HUES6 (cell line): Measurements from ENCODE around the gene VDAC1.
"Not testable (repeated sequence)": the region's sequence is repeated elsewhere in the genome, so short reads cannot be mapped to it uniquely, and the experiment has no call there.

ENCODE experiments used
- H3K27ac ChIP-seq: 2 replicates; pipeline ENCODE4 v1.7.0; 2013; ENCODE audit warnings: low read depth, mild to moderate bottlenecking, low read length, inconsistent platforms
- H3K27me3 ChIP-seq: 2 replicates; pipeline ENCODE4 v1.6.1; 2013; ENCODE audit warnings: low read length; ENCODE audit not compliant: control insufficient read depth, insufficient read depth
- H3K36me3 ChIP-seq: 2 replicates; pipeline ENCODE4 v1.6.1; 2013; ENCODE audit warnings: low read length; ENCODE audit not compliant: control insufficient read depth, insufficient read depth
- H3K4me1 ChIP-seq: 2 replicates; pipeline ENCODE4 v1.6.1; 2013; ENCODE audit warnings: low read length; ENCODE audit not compliant: control insufficient read depth, insufficient read depth
- H3K4me3 ChIP-seq: 2 replicates; pipeline ENCODE4 v1.5.1; 2013; ENCODE audit warnings: low read depth, low read length
- H3K9ac ChIP-seq: one replicate; pipeline ENCODE4 v1.6.1; 2013; ENCODE audit warnings: mild to moderate bottlenecking, low read length
- H3K9me3 ChIP-seq: 2 replicates; pipeline ENCODE4 v1.6.1; 2013; ENCODE audit warnings: low read depth, low read length; ENCODE audit not compliant: control insufficient read depth, insufficient read depth

VDAC1 gene

GRCh38 chr5:133963493-133964128 is 41.2 kb downstream of the VDAC1 start:
- H3K36me3 ChIP-seq, result peaks cover 12% of the 10 kb centered on the region
- no peaks in the 10 kb centered on the region for H3K27me3 ChIP-seq
- H3K27ac ChIP-seq, result no peak overlapping the region
- H3K4me3 ChIP-seq, result no peak overlapping the region
- no peak overlapping the region for H3K9ac ChIP-seq
- H3K9me3 ChIP-seq, result no peaks in the 10 kb centered on the region
- H3K4me1 ChIP-seq, result peaks cover 7% of the 10 kb centered on the region; the same call in 1 of the 2 replicates

DNA sequence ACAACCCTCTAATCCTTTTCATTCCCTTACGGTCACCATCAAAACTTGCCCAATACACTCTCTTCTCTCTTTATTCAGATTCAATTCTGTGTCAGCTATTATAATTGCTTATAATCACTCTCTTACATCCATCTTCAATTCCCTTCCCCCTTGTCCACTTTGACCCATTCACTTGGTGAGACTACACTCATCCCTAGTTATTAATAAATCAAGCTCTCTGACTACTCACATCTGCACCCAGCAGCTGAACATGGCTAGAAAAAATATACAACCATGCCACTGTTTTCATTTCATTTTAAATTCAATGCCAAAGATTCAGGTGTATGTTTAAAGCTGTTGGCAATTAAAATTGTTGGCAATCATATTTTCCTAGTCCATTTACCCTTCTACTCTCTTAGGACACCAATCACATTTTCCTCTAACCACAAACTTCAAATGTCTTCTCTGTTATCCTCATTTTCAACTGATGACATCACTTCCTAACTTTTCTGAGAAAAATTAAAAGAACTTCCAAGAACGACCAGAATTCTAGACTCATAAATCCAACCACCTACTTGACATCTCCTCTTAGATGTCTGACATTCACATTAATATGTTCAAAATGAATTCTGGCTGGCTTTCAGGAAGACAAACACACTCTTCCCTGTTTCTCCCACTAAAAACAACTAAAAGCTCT is 41.8 kb downstream of the VDAC1 start:
- H3K27ac ChIP-seq, result no peak overlapping the region
- peaks cover 7% of the 10 kb centered on the region; the same call in 1 of the 2 replicates for H3K4me1 ChIP-seq
- no peak overlapping the region for H3K4me3 ChIP-seq
- no peaks in the 10 kb centered on the region for H3K27me3 ChIP-seq
- H3K9ac ChIP-seq, result no peak overlapping the region
- peaks cover 14% of the 10 kb centered on the region for H3K36me3 ChIP-seq
- H3K9me3 ChIP-seq, result no peaks in the 10 kb centered on the region

GRCh38 chr5:133962131-133962530 is 42.6 kb downstream of the VDAC1 start:
- H3K4me1 ChIP-seq, result peaks cover 2% of the 10 kb centered on the region; the same call in 1 of the 2 replicates

DNA sequence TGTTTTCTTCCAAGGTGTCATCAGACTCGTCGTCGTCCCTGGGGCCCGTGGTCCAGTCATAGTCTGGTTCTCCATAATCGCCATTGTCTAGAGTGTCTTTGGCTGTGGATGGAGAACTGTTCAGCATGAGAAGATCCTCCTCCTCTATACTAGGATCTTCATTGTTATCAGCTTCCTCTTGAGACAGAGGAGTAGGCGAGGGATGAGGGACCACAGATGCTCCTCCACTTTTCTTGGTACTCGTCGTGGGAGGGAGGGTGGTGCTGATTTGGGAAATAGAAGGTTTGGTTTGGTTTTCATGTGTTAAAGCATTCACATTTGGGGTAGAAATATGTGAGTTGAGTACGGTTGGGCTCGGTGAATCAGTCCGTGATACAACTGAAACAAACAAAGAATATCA is 45.1 kb downstream of the VDAC1 start:
- Histone ChIP-seq H3K9ac (no peak overlapping the region), H3K36me3 (peaks cover 38% of the 10 kb centered on the region), H3K9me3 (no peaks in the 10 kb centered on the region), H3K27me3 (no peaks in the 10 kb centered on the region), H3K27ac (no peak overlapping the region), H3K4me1 (no peaks in the 10 kb centered on the region), H3K4me3 (no peak overlapping the region)

More at GRCh38 chr5:133962131-133962530, 42.6 kb downstream of the VDAC1 start:
- no peak overlapping the region for H3K27ac ChIP-seq
- no peaks in the 10 kb centered on the region for H3K9me3 ChIP-seq
- no peaks in the 10 kb centered on the region for H3K27me3 ChIP-seq
- H3K4me3 ChIP-seq, result no peak overlapping the region
- no peak overlapping the region for H3K9ac ChIP-seq
- peaks cover 21% of the 10 kb centered on the region for H3K36me3 ChIP-seq

- Histone ChIP-seq H3K36me3 (peaks cover 39% of the 10 kb centered on the region), H3K27me3 (no peaks in the 10 kb centered on the region), H3K9me3 (no peaks in the 10 kb centered on the region), H3K9ac (no peak overlapping the region), H3K27ac (no peak overlapping the region), H3K4me1 (no peaks in the 10 kb centered on the region), H3K4me3 (no peak overlapping the region)
Observed at GRCh38 chr5:133957591-133957990, 47.2 kb downstream of the VDAC1 start.

DNA sequence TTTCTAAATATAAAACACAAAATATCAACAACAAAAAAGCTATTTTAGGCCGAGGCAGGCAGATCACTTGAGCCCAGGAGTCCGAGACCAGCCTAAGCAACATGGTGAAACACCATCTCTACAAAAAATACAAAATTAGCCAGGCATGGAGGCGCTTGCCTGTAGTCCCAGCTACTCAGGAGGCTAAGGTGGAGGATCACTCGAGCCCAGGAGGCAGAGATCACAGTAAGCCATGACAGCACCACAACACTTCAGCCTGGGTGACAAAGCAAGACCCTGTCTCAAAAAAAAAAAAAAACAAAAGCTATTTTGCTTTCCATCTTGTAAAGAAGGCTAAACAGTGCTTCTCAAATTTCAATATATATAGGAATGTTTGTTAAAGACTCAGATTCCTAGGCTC is 47.7 kb downstream of the VDAC1 start:
- no peaks in the 10 kb centered on the region for H3K4me1 ChIP-seq
- no peak overlapping the region for H3K9ac ChIP-seq
- no peaks in the 10 kb centered on the region for H3K27me3 ChIP-seq
- no peak overlapping the region for H3K4me3 ChIP-seq
- H3K27ac ChIP-seq, result no peak overlapping the region
- H3K9me3 ChIP-seq, result no peaks in the 10 kb centered on the region
- peaks cover 39% of the 10 kb centered on the region for H3K36me3 ChIP-seq

- H3K27ac ChIP-seq, H3K4me3 ChIP-seq, H3K27me3 ChIP-seq, H3K9ac ChIP-seq, H3K4me1 ChIP-seq, H3K9me3 ChIP-seq: not testable (repeated sequence)
- H3K36me3 ChIP-seq, result peaks cover 39% of the 10 kb centered on the region
Observed at GRCh38 chr5:133956196-133956595, 48.6 kb downstream of the VDAC1 start.

GRCh38 chr5:133953568-133954145 is 51.1 kb downstream of the VDAC1 start:
- Histone ChIP-seq H3K27ac (no peak overlapping the region), H3K4me3 (no peak overlapping the region), H3K9ac (no peak overlapping the region), H3K36me3 (peaks cover 27% of the 10 kb centered on the region), H3K9me3 (no peaks in the 10 kb centered on the region), H3K4me1 (no peaks in the 10 kb centered on the region), H3K27me3 (no peaks in the 10 kb centered on the region)

DNA sequence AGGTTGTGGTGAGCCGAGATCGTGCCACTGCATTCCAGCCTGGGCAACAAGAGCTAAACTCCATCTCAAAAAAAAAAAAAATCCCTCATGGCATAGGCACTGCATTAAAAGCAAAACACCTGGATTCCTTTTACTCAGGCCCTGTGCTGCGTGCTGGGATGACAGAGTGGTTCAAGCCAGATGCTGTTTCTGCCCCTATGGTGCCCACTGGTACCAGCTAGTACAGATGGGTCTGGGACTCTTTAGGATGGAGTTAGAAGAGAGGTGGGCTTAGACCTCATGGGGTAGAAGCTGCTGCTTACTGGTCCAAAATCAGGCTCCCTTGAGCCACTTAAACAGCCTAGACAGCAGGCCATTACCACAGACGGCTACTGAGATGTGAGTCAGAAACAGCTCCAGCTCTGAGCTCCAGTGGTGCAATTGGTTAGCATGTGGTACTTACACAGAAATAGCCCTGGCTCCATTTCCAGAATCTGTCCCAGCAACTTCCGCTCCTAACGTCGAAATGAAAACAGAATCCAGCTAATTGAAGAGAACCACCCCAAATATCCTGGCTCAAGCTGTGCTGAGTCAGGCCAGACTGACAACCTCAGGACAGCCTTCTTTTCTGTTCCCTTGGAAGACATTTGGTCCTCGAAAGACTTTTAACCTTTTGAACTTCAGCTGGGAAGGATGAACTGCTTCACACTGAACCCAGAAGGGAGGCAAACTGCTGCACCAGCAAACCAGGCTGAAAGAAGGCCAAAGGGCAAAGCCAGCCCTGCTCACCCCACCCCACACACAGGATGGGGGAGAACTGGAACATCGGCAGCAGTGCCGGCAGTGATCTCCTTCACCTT is 51.8 kb downstream of the VDAC1 start:
- H3K36me3 ChIP-seq, result peaks cover 25% of the 10 kb centered on the region
- H3K9ac ChIP-seq, result no peak overlapping the region
- H3K27me3 ChIP-seq, result no peaks in the 10 kb centered on the region
- no peaks in the 10 kb centered on the region for H3K9me3 ChIP-seq
- no peak overlapping the region for H3K4me3 ChIP-seq
- H3K27ac ChIP-seq, result no peak overlapping the region
- H3K4me1 ChIP-seq, result no peaks in the 10 kb centered on the region

GRCh38 chr5:133950821-133951612 is 53.8 kb downstream of the VDAC1 start:
- no peak overlapping the region for H3K4me3 ChIP-seq
- no peak overlapping the region for H3K9ac ChIP-seq

More at GRCh38 chr5:133950821-133951612, 53.8 kb downstream of the VDAC1 start:
- Histone ChIP-seq H3K4me1 (no peaks in the 10 kb centered on the region), H3K27me3 (no peaks in the 10 kb centered on the region), H3K9me3 (no peaks in the 10 kb centered on the region), H3K36me3 (peaks cover 10% of the 10 kb centered on the region), H3K27ac (no peak overlapping the region)
